B cell (primary cell): Measurements from ENCODE around the gene ATG16L1. TPM values are rescaled to one million over a fixed set of nuclear protein-coding genes. Genes with fewer than 3 reads are reported as not detected.

Source experiments
- ATAC-seq: fragments of 200-7000 bp; cut with Tn5 transposase; one replicate; pipeline ENCODE4 v1.10.0; 2021; ENCODE audit warnings: low read depth, mild to moderate bottlenecking, moderate number of reproducible peaks, moderate library complexity
- CTCF ChIA-PET: fragments of 350-600 bp; sonication (Branson Sonifier 250); formaldehyde crosslinking; loops from one replicate; lab custom pipeline; 2021; ENCODE audit warnings: antibody characterized with exemption, inconsistent platforms; lab: Charles Lee
- POLR2A ChIA-PET: fragments of 350-600 bp; sonication (Branson Sonifier 250); formaldehyde crosslinking; loops from one replicate; lab custom pipeline; 2021; ENCODE audit warnings: antibody characterized with exemption; lab: Charles Lee
- DNase-seq: peaks from one replicate; pipeline ENCODE4 v3.0.0; 2013
- H2AFZ ChIP-seq: 2 replicates; pipeline ENCODE4 v1.6.1; 2012; ENCODE audit warnings: mild to moderate bottlenecking, low read depth, low read length; ENCODE audit not compliant: insufficient read depth, poor library complexity, severe bottlenecking
- H3K27ac ChIP-seq, 2 donors: 1 replicate in 1 of 2; 2 replicates in 1 of 2; pipeline ENCODE4 v1.5.1; 2012 to 2013; ENCODE audit warnings: low read length in 2 of 2, mild to moderate bottlenecking in 2 of 2, moderate library complexity in 1 of 2
- H3K27me3 ChIP-seq, 4 experiments: fragments of 200-600 bp in 1 of 4; sonication (generic) in 1 of 4; replicated peaks in 1 of 4; 1 replicate in 2 of 4; 2 replicates in 2 of 4; pipeline versions ENCODE4 v1.6.1 to v1.7.0; 2013 to 2016; ENCODE audit warnings: low read length in 3 of 4, mild to moderate bottlenecking in 2 of 4, mixed read lengths in 1 of 4, moderate library complexity in 1 of 4; ENCODE audit not compliant: insufficient read depth in 4 of 4, control insufficient read depth in 3 of 4; ENCODE audit errors: control extremely low read depth in 1 of 4
- H3K36me3 ChIP-seq, 2 experiments: replicated peaks in 1 of 2; 1 replicate in 1 of 2; 2 replicates in 1 of 2; pipeline versions ENCODE4 v1.6.1 to v1.7.1; 2013; ENCODE audit warnings: low read length in 1 of 2; ENCODE audit not compliant: insufficient read depth in 2 of 2, control insufficient read depth in 1 of 2; ENCODE audit errors: control extremely low read depth in 1 of 2, extremely low read depth in 1 of 2
- H3K4me1 ChIP-seq, 2 donors: fragments of 200-600 bp in 1 of 2; sonication (generic) in 1 of 2; 1 replicate in 1 of 2; 2 replicates in 1 of 2; pipeline versions ENCODE4 v1.5.1 to v1.6.1; 2013 to 2017; ENCODE audit warnings: low read length in 2 of 2; ENCODE audit not compliant: control insufficient read depth in 2 of 2, insufficient read depth in 2 of 2
- H3K4me2 ChIP-seq: replicated peaks from 2 replicates; pipeline ENCODE3; 2012; ENCODE audit warnings: mild to moderate bottlenecking, low read depth, low read length; ENCODE audit not compliant: poor library complexity, severe bottlenecking
- H3K4me3 ChIP-seq, 5 experiments: fragments of 200-600 bp in 1 of 5; sonication (generic) in 1 of 5; 1 replicate in 3 of 5; 2 replicates in 2 of 5; pipeline versions ENCODE4 v1.5.1 to v1.7.0; 2011 to 2016; ENCODE audit warnings: low read length in 4 of 5, mild to moderate bottlenecking in 4 of 5, low read depth in 2 of 5, control low read depth in 1 of 5, moderate library complexity in 1 of 5; ENCODE audit not compliant: insufficient read depth in 1 of 5; ENCODE audit errors: control extremely low read depth in 1 of 5, extremely low read depth in 1 of 5
- H3K79me2 ChIP-seq: fragments of 200-600 bp; sonication (generic); one replicate; pipeline ENCODE4 v1.6.0; 2016; ENCODE audit warnings: low read length; ENCODE audit not compliant: control insufficient read depth, insufficient read depth
- H3K9ac ChIP-seq: fragments of 200-600 bp; sonication (generic); 2 replicates; pipeline ENCODE4 v1.6.1; 2017; ENCODE audit warnings: mild to moderate bottlenecking, low read length, moderate library complexity
- H3K9me3 ChIP-seq, 3 donors: one replicate each; pipeline versions ENCODE4 v1.6.1 to v1.7.1; 2013; ENCODE audit warnings: low read length in 2 of 3; ENCODE audit not compliant: control insufficient read depth in 2 of 3, insufficient read depth in 1 of 3; ENCODE audit errors: control extremely low read depth in 1 of 3
- H4K20me1 ChIP-seq: 2 replicates; pipeline ENCODE4 v1.6.0; 2012; ENCODE audit warnings: mild to moderate bottlenecking, low read length; ENCODE audit not compliant: insufficient read depth, control insufficient read depth, poor library complexity, severe bottlenecking
- H3K27ac Mint-ChIP-seq: one replicate; pipeline ENCODE4 v1.8.0; 2021; ENCODE audit warnings: mixed read lengths
- H3K27me3 Mint-ChIP-seq: one replicate; pipeline ENCODE4 v1.8.0; 2021; ENCODE audit warnings: mixed read lengths
- H3K4me1 Mint-ChIP-seq: one replicate; pipeline ENCODE4 v1.8.0; 2021; ENCODE audit warnings: mixed read lengths
- H3K4me3 Mint-ChIP-seq: one replicate; pipeline ENCODE4 v1.8.0; 2021; ENCODE audit warnings: mixed read lengths
- H3K9me3 Mint-ChIP-seq: one replicate; pipeline ENCODE4 v1.8.0; 2022; ENCODE audit warnings: mixed read lengths; ENCODE audit not compliant: insufficient read depth
- EZH2 ChIP-seq: IDR thresholded peaks from 2 replicates; pipeline ENCODE4 v1.6.1; 2012; ENCODE audit warnings: borderline replicate concordance, low read depth, mild to moderate bottlenecking, moderate library complexity, low read length; ENCODE audit not compliant: insufficient read depth, poor library complexity, severe bottlenecking
- WGBS: methylation state at CpG from one replicate; pipeline ENCODE4 v1.1.5; 2013; ENCODE audit warnings: missing lambda C conversion rate; ENCODE audit not compliant: insufficient coverage; 5-methylcytosine and 5-hydroxymethylcytosine counted together
- intact Hi-C: fragments of 100-400 bp; cut with micrococcal nuclease; formaldehyde crosslinking; loops from one replicate; pipeline ENCODE4 v1.10.0; 2022
- polyA plus RNA-seq: library from polyadenylated mRNA; depleted of rRNA; stranded (reverse); fragments of >200 nt; gene quantifications from 2 replicates; pipeline ENCODE4 v1.2.3, GENCODE V29; 2012
- total RNA-seq, 2 donors: library from RNA; stranded (reverse); fragments of 120-200 nt in 1 of 2; gene quantifications; 1 replicate in 1 of 2; 2 replicates in 1 of 2; pipeline versions ENCODE4 v1.2.3 to v1.2.4, GENCODE V29; 2013 to 2022
- TF ChIP-seq, protein P1 (sequence below): fragments of 200-600 bp; IDR thresholded peaks from one replicate; pipeline ENCODE4 v1.8.0; 2022; ENCODE audit warnings: antibody characterized with exemption, mild to moderate bottlenecking

Gene ATG16L1
- total and polyA plus RNA-seq, 2 donors (not counting 1 experiment from before 2014, with no cell fraction given), result 25.7 to 69.9 TPM

DNA sequence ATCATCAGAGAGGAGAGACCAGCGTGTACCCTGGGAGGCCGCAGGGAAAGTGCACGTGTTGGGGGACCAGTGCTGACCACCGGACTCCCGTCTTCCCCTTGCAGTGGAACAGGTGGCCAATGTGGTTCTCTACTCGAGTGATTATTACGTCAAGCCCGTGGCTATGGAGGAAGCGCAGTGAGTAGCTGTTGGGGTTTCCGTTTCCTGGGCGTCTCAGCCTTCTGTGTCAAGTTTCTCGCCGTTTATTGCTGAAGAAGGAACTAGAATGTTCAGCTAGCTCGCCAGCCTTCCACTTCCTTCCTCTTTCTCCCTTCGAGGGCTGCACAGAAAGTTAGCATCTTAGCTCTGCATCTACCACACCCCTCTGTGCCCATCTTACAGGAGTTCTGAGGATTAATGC, 80.1 kb downstream of the ATG16L1 start:
- Mint-ChIP-seq H3K27ac (peak overlapping the region; percentile 94), H3K4me1 (peaks cover 79% of the 10 kb centered on the region), H3K4me3 (peak overlapping the region; percentile 73), H3K27me3 (no peaks in the 10 kb centered on the region), H3K9me3 (peaks cover 3% of the 10 kb centered on the region)
- Histone ChIP-seq H3K9ac (peak overlapping the region; percentile 37), H3K4me2 (peak overlapping the region; percentile 65), H3K4me3 (peak overlapping the region in 2 of 5 experiments; percentile 19 to 32), H3K4me1 (peaks cover 66 to 78% of the 10 kb centered on the region in 2 donors), H3K27ac (peak overlapping the region; percentile 92 to 97), H3K27me3 (no peaks in the 10 kb centered on the region), H3K79me2 (no peaks in the 10 kb centered on the region), H2AFZ (no peak overlapping the region), H3K36me3 (no peaks in the 10 kb centered on the region), H3K9me3 (peaks cover 0 to 12% (median 0%) of the 10 kb centered on the region in 3 donors), H4K20me1 (no peaks in the 10 kb centered on the region)
- CTCF ChIA-PET, result interaction anchor here (0.6 to 2.6 kb wide), 15 partner anchors 9 to 116 kb away, joined by 3 to 17 read pairs (median 5); partner anchors contain the start of genes ATG16L1 and DGKD
- TF ChIP-seq, protein P1, sequence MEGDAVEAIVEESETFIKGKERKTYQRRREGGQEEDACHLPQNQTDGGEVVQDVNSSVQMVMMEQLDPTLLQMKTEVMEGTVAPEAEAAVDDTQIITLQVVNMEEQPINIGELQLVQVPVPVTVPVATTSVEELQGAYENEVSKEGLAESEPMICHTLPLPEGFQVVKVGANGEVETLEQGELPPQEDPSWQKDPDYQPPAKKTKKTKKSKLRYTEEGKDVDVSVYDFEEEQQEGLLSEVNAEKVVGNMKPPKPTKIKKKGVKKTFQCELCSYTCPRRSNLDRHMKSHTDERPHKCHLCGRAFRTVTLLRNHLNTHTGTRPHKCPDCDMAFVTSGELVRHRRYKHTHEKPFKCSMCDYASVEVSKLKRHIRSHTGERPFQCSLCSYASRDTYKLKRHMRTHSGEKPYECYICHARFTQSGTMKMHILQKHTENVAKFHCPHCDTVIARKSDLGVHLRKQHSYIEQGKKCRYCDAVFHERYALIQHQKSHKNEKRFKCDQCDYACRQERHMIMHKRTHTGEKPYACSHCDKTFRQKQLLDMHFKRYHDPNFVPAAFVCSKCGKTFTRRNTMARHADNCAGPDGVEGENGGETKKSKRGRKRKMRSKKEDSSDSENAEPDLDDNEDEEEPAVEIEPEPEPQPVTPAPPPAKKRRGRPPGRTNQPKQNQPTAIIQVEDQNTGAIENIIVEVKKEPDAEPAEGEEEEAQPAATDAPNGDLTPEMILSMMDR, result no peak
- TF ChIP-seq EZH2, result no peak
- 0% methylated on average over 14 of the region's 15 CpGs for WGBS
- intact Hi-C loops, result loop anchor here (1.0 to 5.0 kb wide), 8 partner anchors 8 to 269 kb away; partner anchors contain the start of genes ATG16L1, DGKD and INPP5D
- DNase-seq (peak; percentile 96), ATAC-seq (peak; percentile 91)
- POLR2A ChIA-PET, result interaction anchor here (0.5 to 2.5 kb wide), 12 partner anchors 9 to 489 kb away, joined by 3 to 30 read pairs (median 4); partner anchors contain the start of gene DGKD

DNA sequence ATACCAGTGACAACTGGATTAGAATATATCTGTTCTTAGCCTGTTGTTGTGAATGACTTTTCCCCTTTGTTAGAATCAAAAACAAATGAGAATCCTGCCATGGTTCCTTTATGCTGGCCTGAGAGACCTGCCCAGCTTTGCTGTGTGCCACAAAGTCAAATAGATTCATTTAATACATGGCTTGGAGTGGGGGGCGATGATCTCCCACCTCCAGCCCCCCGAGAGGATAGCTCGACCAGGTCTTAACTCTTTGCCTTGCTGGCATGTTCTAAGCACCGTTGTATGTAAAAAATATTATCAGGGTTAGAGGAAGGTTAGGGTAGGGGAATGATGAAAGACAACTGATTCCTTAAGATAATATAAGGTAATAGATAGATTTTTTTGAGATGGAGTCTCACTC, 80.7 kb downstream of the ATG16L1 start:
- Histone ChIP-seq H3K9ac (peak overlapping the region; percentile 37), H3K4me3 (peak overlapping the region in 1 of 5 experiments; percentile 32), H4K20me1 (no peaks in the 10 kb centered on the region), H3K4me2 (peak overlapping the region; percentile 65), H3K79me2 (no peaks in the 10 kb centered on the region), H3K27ac (peak overlapping the region; percentile 92 to 97), H3K4me1 (peaks cover 66 to 75% of the 10 kb centered on the region in 2 donors), H3K36me3 (no peaks in the 10 kb centered on the region), H2AFZ (no peak overlapping the region), H3K9me3 (peaks cover 0 to 7% (median 0%) of the 10 kb centered on the region in 3 donors), H3K27me3 (no peaks in the 10 kb centered on the region)
- no peak for DNase-seq
- no CpG with 5 or more reads among the region's 4 CpGs for WGBS
- ChIA-PET CTCF (interaction anchor here (0.7 to 2.6 kb wide), 13 partner anchors 9 to 81 kb away, joined by 3 to 17 read pairs (median 6); partner anchors contain the start of genes ATG16L1 and DGKD), POLR2A (interaction anchor here (0.6 to 2.5 kb wide), 10 partner anchors 10 to 489 kb away, joined by 3 to 30 read pairs (median 4); partner anchors contain the start of gene DGKD)
- intact Hi-C loops, result loop anchor here (5.0 kb wide), 1 partner anchor 270 kb away; the partner anchor contains the start of gene INPP5D
- H3K4me1 Mint-ChIP-seq, result peaks cover 75% of the 10 kb centered on the region
- H3K27me3 Mint-ChIP-seq, result no peaks in the 10 kb centered on the region
- no peaks in the 10 kb centered on the region for H3K9me3 Mint-ChIP-seq
- TF ChIP-seq, protein P1, result no peak
- TF ChIP-seq EZH2, result no peak
- H3K27ac Mint-ChIP-seq, result peak overlapping the region; percentile 94
- H3K4me3 Mint-ChIP-seq, result peak overlapping the region; percentile 73
- ATAC-seq, result no peak
